GM18526 (cell line): ENCODE results near the gene TCF25.

Experiments used
- POLR2A ChIP-seq: IDR thresholded peaks from 3 replicates; pipeline ENCODE4 v1.6.1; 2011; ENCODE audit not compliant: insufficient read length; ENCODE audit errors: extremely low read depth

TCF25 gene

DNA sequence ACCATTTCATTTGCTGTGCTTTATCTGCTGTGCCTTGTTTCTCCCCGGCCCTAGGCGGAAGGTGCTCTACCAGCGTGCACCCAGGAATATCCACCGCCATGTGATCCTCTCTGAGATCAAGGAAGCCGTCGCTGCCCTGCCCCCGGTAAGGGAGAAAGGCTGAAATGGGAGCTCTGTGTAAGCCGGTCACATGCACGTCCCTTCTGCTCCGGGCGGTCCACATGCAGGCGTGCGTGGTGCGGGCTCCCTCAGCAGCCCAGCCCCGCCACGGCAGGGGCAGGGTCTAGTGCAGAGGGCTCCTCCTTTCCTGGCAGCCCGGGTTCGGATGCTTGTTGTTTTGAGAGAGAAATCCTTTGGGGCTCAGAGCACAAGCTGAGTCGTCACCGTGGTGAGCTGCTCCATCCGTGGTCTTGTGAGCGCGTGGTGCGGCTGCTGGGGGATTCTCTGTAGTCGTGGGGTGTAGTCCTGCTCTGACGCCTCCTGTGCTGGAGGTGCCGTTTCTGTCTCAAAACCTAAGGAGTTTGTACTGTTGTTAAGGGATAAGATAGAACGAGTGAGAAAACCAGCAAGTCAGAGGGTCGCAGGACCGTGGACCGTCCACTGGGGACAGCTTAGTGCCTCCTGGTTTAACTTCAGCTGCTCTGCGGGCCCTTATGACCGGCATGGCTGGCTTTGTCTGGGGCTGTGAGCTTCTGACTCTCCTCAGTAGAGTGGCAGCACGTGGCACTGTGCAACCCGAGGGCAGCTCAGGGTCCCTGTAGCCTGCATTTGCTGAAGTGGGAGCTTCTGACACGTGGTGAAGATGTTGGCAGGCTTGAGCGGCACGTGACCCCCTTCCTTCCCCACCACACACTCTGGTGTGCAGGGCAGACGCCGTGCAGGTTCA is 33.0 kb downstream of the TCF25 start:
- TF ChIP-seq POLR2A = no peak

DNA sequence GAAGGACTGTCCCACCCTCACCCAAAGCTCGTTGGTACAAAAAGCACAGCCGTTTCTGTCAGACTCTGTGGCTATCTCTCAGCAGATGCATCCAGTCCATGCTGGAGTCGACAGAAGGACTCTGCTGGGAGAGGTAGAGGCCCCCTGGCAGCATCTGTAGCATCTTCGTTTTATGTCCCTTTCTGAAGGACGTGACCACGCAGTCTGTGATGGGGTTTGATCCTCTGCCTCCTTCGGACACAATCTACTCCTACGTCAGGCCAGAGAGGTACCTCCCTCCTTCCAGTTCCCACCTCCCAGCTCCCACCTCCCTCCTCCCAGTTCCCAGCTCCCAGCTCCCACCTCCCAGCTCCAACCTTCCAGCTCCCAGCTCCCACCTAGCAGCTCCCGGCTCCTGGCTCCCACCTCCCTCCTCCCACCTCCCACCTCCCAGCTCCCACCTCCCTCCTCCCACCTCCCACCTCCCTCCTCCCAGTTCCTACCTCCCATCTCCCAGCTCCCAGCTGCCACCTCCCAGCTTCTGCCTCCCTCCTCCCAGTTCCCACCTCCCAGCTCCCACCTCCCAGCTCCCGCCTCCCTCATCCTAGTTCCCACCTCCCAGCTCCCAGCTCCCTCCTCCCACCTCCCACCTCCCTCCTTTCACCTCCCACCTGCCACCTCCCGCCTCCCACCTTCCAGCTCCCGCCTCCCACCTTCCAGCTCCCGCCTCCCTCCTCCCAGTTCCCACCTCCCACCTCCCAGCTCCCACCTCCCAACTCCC is 33.8 kb downstream of the TCF25 start:
- TF ChIP-seq POLR2A = no peak

DNA sequence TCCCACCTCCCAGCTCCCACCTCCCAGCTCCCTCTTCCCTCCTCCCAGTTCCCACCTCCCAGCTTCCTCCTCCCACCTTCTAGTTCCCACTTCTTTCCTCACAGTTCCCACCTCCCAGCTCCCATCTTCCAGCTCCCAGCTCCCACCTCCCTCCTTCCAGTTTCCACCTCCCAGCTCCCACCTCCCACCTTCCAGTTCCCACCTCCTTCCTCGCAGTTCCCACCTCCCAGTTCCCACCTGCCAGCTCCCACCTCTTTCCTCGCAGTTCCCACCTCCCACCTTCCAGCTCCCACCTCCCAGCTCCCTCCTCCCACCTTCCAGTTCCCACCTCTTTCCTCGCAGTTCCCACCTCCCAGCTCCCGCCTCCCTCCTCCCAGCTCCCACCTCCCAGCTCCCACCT is 34.8 kb downstream of the TCF25 start:
- TF ChIP-seq POLR2A = no peak

DNA sequence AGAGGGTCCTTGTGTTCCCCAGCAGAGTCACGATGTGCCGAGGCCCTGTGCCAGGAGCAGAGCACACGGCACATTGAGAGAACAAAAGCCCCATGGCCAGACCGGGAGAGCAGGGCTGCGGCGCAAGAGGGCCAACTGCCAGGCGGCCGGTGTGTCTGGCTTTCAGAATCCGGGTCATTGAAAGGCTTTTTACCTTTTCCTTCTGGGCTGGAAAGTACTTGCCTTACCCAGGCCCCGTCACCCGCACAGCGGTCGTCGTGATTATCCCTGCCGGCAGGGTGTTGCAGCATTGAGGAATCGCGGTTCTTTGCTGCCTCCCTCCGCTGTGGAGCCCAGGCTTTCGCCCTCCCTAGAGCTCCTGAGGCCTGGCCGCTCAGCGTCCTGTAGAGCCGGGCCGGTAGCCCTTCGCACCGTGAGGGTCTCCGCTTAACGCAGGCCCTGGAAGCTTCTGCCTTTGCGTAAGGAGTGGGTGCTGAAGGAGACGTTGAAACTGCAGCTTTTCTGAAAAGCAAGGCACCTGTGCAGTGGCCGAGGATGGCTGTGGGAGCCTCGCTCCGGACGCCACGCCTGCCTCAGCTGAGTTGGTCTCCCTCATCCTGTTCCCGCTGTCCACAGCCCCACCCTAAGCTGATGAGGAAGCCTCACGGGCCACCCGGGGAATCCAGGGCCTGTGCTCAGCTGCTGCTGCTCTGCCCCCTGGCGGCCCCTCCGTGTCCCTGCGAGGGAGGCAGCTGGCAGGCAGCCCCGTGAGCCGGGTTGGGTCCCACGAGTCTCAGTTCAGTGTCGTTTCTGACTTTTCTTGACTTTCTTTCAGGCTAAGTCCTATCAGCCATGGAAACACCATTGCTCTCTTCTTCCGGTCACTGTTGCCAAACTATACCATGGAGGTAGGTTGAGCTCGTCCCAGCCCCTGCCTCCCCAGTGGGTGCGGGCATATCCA is 36.7 kb downstream of the TCF25 start:
- TF ChIP-seq POLR2A = no peak

DNA sequence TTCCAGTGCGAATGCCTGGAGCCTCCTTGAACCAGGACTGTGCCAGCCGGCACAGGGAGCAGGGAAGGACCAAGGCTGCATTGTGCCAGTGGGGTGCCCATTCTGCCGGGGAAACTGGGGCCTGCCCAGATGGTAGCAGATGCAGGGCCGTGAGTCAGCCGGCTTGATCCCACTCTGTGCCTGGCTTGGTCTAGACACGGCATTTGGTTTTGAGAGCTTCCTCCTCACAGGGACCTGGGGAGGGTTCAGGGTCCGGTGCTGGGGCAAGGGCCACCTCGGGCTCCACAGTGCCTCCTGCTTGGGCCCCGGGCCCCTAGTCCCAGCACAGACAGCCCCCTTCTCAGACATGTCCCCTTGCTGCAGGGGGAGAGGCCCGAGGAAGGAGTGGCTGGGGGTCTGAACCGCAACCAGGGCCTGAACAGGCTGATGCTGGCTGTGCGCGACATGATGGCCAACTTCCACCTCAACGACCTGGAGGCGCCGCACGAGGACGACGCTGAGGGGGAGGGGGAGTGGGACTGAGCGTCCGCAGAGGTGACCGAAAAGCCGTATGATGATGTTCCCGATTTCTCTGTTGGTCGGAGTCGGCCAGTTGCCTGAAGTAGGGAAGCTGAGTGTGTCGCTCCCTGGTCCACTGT is 37.4 kb downstream of the TCF25 start:
- TF ChIP-seq POLR2A = no peak

DNA sequence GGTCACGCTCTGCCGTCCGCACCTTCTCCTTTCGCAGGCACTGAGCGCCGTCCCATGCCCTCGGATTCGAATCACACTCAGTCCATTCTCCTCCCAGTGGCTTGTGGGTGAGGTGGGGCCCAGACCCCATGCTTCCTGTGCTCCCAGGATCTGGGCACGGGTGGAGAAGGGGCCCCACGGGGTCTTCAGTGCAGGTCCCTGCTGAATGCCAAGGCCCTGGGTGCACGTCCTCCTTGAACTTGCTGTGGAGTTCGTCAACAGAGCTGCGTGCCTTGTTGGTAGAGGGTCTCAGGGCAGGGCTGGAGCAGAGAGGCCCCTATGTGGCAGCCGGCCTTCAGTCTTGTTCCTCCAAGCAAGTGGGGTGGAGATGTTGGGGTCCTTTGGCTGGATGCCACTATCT is 38.0 kb downstream of the TCF25 start:
- no peak for TF ChIP-seq POLR2A

DNA sequence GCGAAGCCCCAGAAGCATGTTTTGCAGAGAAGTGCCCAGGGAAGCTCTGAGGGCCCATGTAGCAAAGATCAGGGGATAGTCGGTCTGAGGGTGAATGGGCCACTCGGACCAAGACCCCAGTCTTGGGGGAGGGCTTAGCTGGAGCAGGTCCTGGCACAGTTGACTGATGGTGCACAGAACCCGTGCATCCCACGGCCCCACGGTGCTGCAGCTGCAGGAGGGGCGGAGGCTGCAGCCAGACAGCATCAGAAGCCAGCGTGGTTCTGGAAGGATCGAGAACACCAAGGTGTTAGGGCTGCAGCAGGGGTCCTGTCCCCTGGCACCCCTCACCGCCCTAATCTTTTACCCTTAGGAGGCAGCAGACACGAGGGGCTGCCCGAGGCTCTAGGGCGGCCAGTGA is 38.8 kb downstream of the TCF25 start:
- TF ChIP-seq POLR2A = no peak

DNA sequence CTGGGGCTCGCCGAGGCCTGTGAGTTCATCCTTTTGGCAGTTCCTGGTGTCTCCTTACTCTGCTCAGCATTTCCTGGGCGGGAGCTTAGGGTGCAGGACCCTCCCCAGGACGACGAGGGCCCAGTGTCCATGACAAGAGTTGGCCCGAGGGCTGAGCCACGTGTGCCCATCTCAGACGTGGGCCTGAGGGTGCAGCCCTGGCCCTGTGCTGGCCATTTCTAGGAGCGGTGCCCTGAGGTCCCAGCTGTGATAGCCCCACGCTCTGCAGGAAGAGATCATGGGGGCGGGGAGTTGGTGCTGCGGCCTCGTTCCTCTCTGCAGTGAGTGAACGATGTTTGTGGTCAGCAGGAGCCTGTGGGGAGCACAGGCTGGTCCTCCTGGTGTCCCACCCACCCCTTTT is 39.2 kb downstream of the TCF25 start:
- TF ChIP-seq POLR2A = no peak

DNA sequence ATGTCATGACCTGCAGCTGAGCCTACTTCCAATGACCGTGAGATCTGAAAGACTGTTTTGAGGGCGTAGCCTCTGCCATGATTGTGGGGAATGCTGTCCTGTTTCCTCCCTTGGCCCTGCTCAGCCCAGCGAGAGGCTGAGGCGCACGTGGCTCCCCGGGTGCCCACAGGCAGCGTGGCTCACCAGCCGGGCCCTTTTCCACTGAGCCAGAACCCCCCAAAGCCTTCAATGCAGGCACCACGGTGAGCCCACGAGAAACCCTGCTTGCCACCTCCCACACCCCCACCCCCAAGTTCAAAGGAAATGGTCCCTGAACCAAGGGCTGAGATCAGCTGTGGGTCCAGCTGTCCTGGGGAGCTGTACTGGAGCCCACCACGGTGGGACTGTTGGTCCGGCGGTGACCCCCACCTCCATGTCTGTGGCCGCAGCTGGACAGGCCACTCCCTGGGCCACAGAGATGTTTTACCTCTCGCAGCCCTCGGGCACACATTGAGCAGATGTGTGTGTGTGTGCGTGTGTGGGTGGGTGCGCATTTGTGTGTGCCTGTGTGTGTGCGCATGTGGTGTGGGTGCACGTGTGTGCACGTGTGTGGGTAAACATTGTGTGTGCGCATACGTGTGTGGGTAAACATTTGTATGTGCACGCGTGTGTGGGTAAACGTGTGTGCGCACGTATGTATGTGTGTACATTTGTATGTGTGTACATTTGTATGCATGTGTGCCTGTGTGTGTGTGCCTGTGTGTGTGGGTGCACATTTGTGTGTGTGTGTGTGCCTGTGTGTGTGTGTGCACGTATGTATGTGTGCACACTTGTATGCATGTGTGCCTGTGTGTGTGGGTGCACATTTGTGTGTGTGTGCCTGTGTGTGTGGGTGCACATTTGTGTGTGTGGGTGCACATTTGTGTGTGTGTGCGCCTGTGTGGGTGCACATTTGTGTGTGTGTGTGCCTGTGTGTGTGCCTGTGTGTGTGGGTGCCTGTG is 40.3 kb downstream of the TCF25 start:
- TF ChIP-seq POLR2A = no peak

DNA sequence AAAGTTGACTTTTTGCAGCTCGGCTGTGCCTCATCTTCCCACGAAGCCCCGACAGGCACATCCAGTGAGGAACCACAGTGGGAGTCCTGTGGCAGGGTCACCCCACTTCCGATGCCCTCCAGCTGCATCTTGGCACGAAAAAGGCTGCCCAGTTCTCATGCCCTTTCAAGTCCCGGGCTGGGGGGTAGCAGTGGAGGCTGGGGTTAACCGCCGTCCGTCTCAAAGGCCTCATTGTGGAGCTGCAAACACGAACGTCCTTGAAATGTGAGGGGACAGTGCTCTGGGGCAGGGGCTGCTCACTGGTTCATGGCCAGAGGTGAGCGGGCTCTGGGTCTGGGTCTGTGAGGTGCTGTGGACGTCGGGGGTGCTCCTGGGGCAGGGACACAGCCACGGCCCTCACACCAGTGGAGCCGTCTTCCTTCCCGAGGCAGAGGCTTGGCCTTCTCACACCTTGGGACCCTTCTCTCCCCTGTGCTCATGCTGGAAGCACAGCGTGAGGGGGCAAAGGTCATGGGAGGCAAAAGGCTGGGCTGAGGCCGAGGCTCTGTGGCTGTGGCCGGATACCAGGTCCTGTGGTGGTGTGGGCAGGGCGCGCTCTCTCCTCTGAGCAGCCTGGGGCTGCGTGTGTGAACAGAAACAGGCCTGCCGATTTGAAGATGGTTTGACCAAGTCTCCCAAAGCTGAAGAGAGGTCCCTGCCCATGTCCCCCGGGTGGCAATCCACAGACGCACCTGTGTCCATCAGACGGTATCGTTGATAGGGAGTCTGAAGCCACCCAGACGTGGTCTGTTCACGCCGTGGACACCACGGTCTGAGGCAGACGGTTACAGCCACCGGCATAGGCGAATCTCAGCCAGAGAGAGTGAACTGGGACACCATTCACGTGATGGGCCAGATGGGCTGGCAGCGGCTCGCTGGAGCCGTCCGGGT is 42.2 kb downstream of the TCF25 start:
- no peak for TF ChIP-seq POLR2A

DNA sequence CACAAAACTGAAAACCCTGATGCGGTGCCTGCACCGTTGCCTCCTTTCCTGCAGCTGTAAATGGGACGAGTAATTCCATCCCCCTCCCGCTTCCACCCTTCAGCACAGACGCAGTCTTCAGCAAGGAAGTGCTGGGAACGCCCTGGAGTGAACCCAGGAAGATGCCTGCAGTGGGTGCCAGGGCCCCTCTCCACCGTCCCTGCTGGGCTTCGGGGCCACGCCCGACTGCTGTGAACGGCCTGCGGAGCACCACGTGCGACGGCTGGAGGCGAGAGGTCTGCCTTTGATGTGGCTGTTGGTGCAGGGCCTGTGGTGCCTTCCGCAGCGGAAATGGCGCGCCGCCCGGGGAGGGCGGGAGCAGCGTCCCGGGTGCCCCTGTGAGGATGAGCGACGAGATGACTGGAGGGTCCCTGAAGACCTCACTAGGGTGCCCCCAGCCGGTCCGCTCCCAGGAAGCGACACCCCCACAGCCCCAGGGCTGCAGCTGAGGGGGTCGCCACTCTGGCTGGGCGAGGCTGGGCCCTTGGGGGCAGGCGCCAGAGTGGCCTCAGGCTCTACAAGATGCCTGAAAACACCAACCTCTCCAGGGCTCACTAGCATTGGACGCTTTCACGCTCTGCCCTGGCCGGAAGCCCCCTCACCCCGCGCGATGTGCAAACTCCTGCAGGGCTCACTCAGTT is 44.5 kb downstream of the TCF25 start:
- peak; percentile 26 for TF ChIP-seq POLR2A
